Tibial nerve (tissue), 4 donors: Measurements from ENCODE around the gene FGGY.

Source experiments
- CTCF ChIP-seq, 5 experiments: fragments of 200-600 bp in 3 of 5; fragments of 450-650 bp in 2 of 5; sonication (generic) in 3 of 5; IDR thresholded peaks; one replicate each; pipeline ENCODE4 v1.5.1; 2016 to 2019; ENCODE audit warnings: antibody characterized with exemption in 5 of 5, mild to moderate bottlenecking in 3 of 5, moderate library complexity in 2 of 5
- EP300 ChIP-seq, 2 donors: sonication (generic); formaldehyde crosslinking; IDR thresholded peaks; one replicate each; pipeline ENCODE4 v1.6.1; 2017; ENCODE audit warnings: antibody characterized with exemption in 2 of 2, mild to moderate bottlenecking in 1 of 2
- POLR2A ChIP-seq, 2 donors: fragments of 450-650 bp; IDR thresholded peaks; one replicate each; pipeline ENCODE4 v1.6.1; 2017; ENCODE audit warnings: antibody characterized with exemption in 2 of 2, mild to moderate bottlenecking in 2 of 2, moderate library complexity in 2 of 2

GRCh38 chr1:59268406-59268805 is 28.5 kb upstream of the FGGY start:
- no peak for TF ChIP-seq CTCF (IDR thresholded peaks at IDR 0.05)
- no peak for TF ChIP-seq EP300 (IDR thresholded peaks at IDR 0.05)
- no peak for TF ChIP-seq POLR2A (IDR thresholded peaks at IDR 0.05)
